SK-N-MC (cell line): ENCODE results near the gene TUSC1.

Source experiments
- EZH2 ChIP-seq: fragments of 200-600 bp; sonication (generic); IDR thresholded peaks from one replicate; pipeline ENCODE4 v1.6.1; 2017; ENCODE audit warnings: antibody characterized with exemption
- FOXP2 ChIP-seq: optimal IDR thresholded peaks from 2 replicates; pipeline ENCODE3; 2011; ENCODE audit warnings: mild to moderate bottlenecking, moderate library complexity; ENCODE audit not compliant: insufficient read depth; ENCODE audit errors: extremely low read length, control extremely low read depth
- POLR2AphosphoS5 ChIP-seq: IDR thresholded peaks from 2 replicates; pipeline ENCODE4 v1.6.1; 2012; ENCODE audit warnings: mild to moderate bottlenecking, low read depth, low read length, borderline replicate concordance

DNA sequence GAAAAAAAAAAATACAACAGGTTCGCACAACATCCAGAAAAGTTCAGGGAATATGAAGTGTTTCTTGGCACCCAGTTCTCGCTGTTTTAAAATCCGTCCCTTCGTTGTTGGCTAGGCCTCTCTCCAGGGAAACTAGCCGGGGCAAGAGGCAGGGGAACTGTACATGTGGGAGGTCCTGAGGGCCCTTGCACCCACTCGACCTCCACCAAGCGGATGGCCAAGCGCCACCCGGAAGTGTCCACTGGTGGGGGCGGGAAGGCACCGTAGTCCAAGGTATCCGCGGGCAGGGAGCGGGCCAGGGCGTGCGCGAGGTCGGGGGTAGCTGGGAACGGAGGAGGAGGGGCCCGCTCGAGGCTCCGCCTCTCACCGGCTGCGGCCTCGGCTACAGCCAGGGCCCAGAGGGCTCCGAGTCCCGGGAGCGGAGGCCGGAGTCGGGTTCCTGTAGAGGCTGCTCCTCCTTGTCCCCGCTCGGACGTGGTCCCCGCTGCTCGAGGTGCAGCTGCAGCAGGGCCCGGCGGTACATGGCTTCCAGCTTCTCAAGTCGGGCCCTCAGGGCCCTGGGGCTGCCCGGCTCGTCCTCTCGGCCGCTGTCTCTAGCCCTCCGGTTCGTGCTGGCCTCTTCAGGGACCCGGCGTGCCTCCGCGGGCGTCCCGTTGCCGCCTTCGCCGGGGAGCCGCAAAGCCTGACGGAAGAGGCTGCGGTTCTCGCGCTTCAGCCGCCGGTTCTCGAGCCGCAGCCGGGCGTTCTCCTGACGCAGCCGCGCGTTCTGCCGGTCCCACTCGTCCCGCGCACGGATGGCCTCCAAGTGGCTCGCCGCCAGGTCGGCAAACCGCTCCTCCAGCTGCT, 720 bp downstream of the TUSC1 start:
- no peak for TF ChIP-seq EZH2
- peak; percentile 90 for TF ChIP-seq POLR2AphosphoS5
- TF ChIP-seq FOXP2: no peak
